IMR-90 (cell line): ENCODE measurements around the gene ATP4B. TPM values are rescaled to one million over a fixed set of nuclear protein-coding genes. Genes with fewer than 3 reads are reported as not detected.

Source experiments
- ATAC-seq: fragments of 200-7000 bp; cut with Tn5 transposase; 2 replicates; pipeline ENCODE4 v1.9.1; 2020; ENCODE audit warnings: low read depth, mild to moderate bottlenecking, moderate library complexity
- BruUV-seq: library from RNA; stranded (reverse); fragments of 400-500 nt; replicated peaks from 2 replicates; lab custom pipeline; 2021; lab: Mats Ljungman, UMichigan
- CTCF ChIA-PET: fragments of 300-600 bp; formaldehyde crosslinking; extraction: SDS; loops from one replicate; lab custom pipeline; 2021; ENCODE audit warnings: antibody characterized with exemption; lab: Yijun Ruan, JAX
- POLR2A ChIA-PET: fragments of 300-600 bp; sonication (Branson Sonifier 250); formaldehyde crosslinking; loops from one replicate; lab custom pipeline; 2022; ENCODE audit warnings: antibody characterized with exemption; ENCODE audit not compliant: unreplicated experiment; lab: Charles Lee
- DNase-seq: peaks from one replicate; pipeline ENCODE4 v3.0.0; 2013
- H2AFZ ChIP-seq: replicated peaks from 2 replicates; pipeline ENCODE3; 2013; ENCODE audit warnings: low read length, mild to moderate bottlenecking; ENCODE audit not compliant: poor library complexity
- H2AK5ac ChIP-seq: 2 replicates; pipeline ENCODE4 v1.6.1; 2013; ENCODE audit warnings: low read depth, low read length, inconsistent platforms
- H2AK9ac ChIP-seq: replicated peaks from 2 replicates; pipeline ENCODE3; 2013; ENCODE audit warnings: mild to moderate bottlenecking, low read depth, low read length, moderate library complexity; ENCODE audit not compliant: poor library complexity
- H2BK120ac ChIP-seq: 2 replicates; pipeline ENCODE4 v1.6.1; 2013; ENCODE audit warnings: low read depth, low read length, inconsistent platforms
- H2BK15ac ChIP-seq: 3 replicates; pipeline ENCODE4 v1.6.1; 2013; ENCODE audit warnings: low read depth, low read length, inconsistent platforms
- H2BK20ac ChIP-seq: 2 replicates; pipeline ENCODE4 v1.6.1; 2013; ENCODE audit warnings: low read depth, mild to moderate bottlenecking, inconsistent platforms, low read length, moderate library complexity
- H2BK5ac ChIP-seq: 2 replicates; pipeline ENCODE4 v1.6.1; 2013; ENCODE audit warnings: mild to moderate bottlenecking, low read depth, low read length, inconsistent platforms; ENCODE audit not compliant: poor library complexity, severe bottlenecking
- H3K14ac ChIP-seq: replicated peaks from 2 replicates; pipeline ENCODE4 v1.6.1; 2013; ENCODE audit warnings: low read depth, low read length, inconsistent platforms
- H3K18ac ChIP-seq: 2 replicates; pipeline ENCODE4 v1.6.1; 2013; ENCODE audit warnings: low read depth, low read length, control low read depth
- H3K23ac ChIP-seq: 2 replicates; pipeline ENCODE4 v1.6.1; 2013; ENCODE audit warnings: low read depth, low read length, inconsistent platforms
- H3K27ac ChIP-seq: 2 replicates; pipeline ENCODE4 v1.5.1; 2013; ENCODE audit warnings: mild to moderate bottlenecking, control low read depth, low read length; ENCODE audit not compliant: insufficient read depth
- H3K27me3 ChIP-seq: 2 replicates; pipeline ENCODE4 v1.6.1; 2013; ENCODE audit warnings: low read length; ENCODE audit not compliant: control insufficient read depth, insufficient read depth
- H3K36me3 ChIP-seq: 2 replicates; pipeline ENCODE4 v1.6.1; 2013; ENCODE audit warnings: low read length, mixed read lengths; ENCODE audit not compliant: control insufficient read depth, insufficient read depth
- H3K4ac ChIP-seq: 2 replicates; pipeline ENCODE4 v1.6.1; 2013; ENCODE audit warnings: low read depth, low read length, inconsistent platforms
- H3K4me1 ChIP-seq: 2 replicates; pipeline ENCODE4 v1.6.1; 2013; ENCODE audit warnings: low read length, mixed read lengths; ENCODE audit not compliant: control insufficient read depth, insufficient read depth
- H3K4me2 ChIP-seq: 2 replicates; pipeline ENCODE4 v1.6.1; 2013; ENCODE audit warnings: low read depth, mild to moderate bottlenecking, control low read depth, low read length, moderate library complexity
- H3K4me3 ChIP-seq: 2 replicates; pipeline ENCODE4 v1.5.1; 2013; ENCODE audit warnings: low read depth, mild to moderate bottlenecking, control low read depth, low read length, moderate library complexity; ENCODE audit not compliant: insufficient read depth
- H3K56ac ChIP-seq: 2 replicates; pipeline ENCODE4 v1.6.1; 2013; ENCODE audit warnings: low read length, inconsistent platforms; ENCODE audit not compliant: insufficient read depth; ENCODE audit errors: extremely low read depth
- H3K79me1 ChIP-seq, 2 experiments: 2 replicates each; pipeline ENCODE4 v1.6.1; 2013; ENCODE audit warnings: low read length in 2 of 2, inconsistent platforms in 1 of 2, low read depth in 1 of 2
- H3K9ac ChIP-seq: 2 replicates; pipeline ENCODE4 v1.6.1; 2013; ENCODE audit warnings: low read depth, low read length, control low read depth
- H3K9me1 ChIP-seq: 2 replicates; pipeline ENCODE4 v1.6.1; 2013; ENCODE audit warnings: low read length, inconsistent platforms; ENCODE audit not compliant: insufficient read depth
- H3K9me3 ChIP-seq: 2 replicates; pipeline ENCODE4 v1.6.1; 2013; ENCODE audit warnings: low read length; ENCODE audit not compliant: control insufficient read depth, insufficient read depth
- H4K20me1 ChIP-seq: 2 replicates; pipeline ENCODE4 v1.6.1; 2013; ENCODE audit warnings: low read length, inconsistent platforms; ENCODE audit not compliant: insufficient read depth
- H4K5ac ChIP-seq: 2 replicates; pipeline ENCODE4 v1.6.1; 2013; ENCODE audit warnings: mild to moderate bottlenecking, low read depth, low read length, control low read depth
- H4K8ac ChIP-seq, 2 experiments: 2 replicates each; pipeline ENCODE4 v1.6.1; 2013; ENCODE audit warnings: low read depth in 2 of 2, low read length in 2 of 2, control low read depth in 1 of 2, inconsistent platforms in 1 of 2
- H4K91ac ChIP-seq: 2 replicates; pipeline ENCODE4 v1.6.1; 2013; ENCODE audit warnings: low read depth, low read length, inconsistent platforms; ENCODE audit not compliant: insufficient read depth
- BHLHE40 ChIP-seq: fragments of 150-350 bp; IDR thresholded peaks from 2 replicates; pipeline ENCODE4 v1.6.1; 2016; ENCODE audit warnings: mild to moderate bottlenecking, low read depth, low read length
- CEBPB ChIP-seq: IDR thresholded peaks from 2 replicates; pipeline ENCODE4 v1.6.1; 2012; ENCODE audit warnings: low read depth, low read length, improper control_type of control experiment
- CHD1 ChIP-seq: IDR thresholded peaks from 2 replicates; pipeline ENCODE4 v1.6.1; 2012; ENCODE audit warnings: low read depth, low read length, improper control_type of control experiment
- CTCF ChIP-seq: conservative IDR thresholded peaks from 2 replicates; pipeline ENCODE4 v1.5.1; 2012; ENCODE audit warnings: mild to moderate bottlenecking, low read depth, low read length, improper control_type of control experiment
- ELK1 ChIP-seq: fragments of 150-350 bp; IDR thresholded peaks from 2 replicates; pipeline ENCODE4 v1.6.1; 2016; ENCODE audit warnings: low read depth, mild to moderate bottlenecking, low read length, moderate library complexity, borderline replicate concordance
- MAFK ChIP-seq: IDR thresholded peaks from 2 replicates; pipeline ENCODE4 v1.6.1; 2012; ENCODE audit warnings: low read depth, low read length, improper control_type of control experiment
- MXI1 ChIP-seq: IDR thresholded peaks from 2 replicates; pipeline ENCODE4 v1.6.1; 2012; ENCODE audit warnings: low read depth, mild to moderate bottlenecking, low read length, moderate library complexity, borderline replicate concordance
- NFE2L2 ChIP-seq: fragments of 150-350 bp; IDR thresholded peaks from 2 replicates; pipeline ENCODE4 v1.6.1; 2016; ENCODE audit warnings: low read depth, mild to moderate bottlenecking, low read length
- POLR2A ChIP-seq: IDR thresholded peaks from 2 replicates; pipeline ENCODE4 v1.6.1; 2012; ENCODE audit warnings: mild to moderate bottlenecking, low read depth, low read length
- RCOR1 ChIP-seq: IDR thresholded peaks from 2 replicates; pipeline ENCODE4 v1.6.1; 2012; ENCODE audit warnings: mild to moderate bottlenecking, low read length, improper control_type of control experiment; ENCODE audit not compliant: insufficient replicate concordance
- SMC3 ChIP-seq: fragments of 150-350 bp; IDR thresholded peaks from 2 replicates; pipeline ENCODE4 v1.6.1; 2016; ENCODE audit warnings: low read depth, mild to moderate bottlenecking, antibody characterized with exemption, low read length, moderate library complexity
- USF2 ChIP-seq: fragments of 150-350 bp; IDR thresholded peaks from 2 replicates; pipeline ENCODE4 v1.6.1; 2017; ENCODE audit warnings: mild to moderate bottlenecking, antibody characterized with exemption, low read length, low read depth
- WGBS, 2 experiments: methylation state at CpG; one replicate each; pipeline versions ENCODE4 v1.1.5 to v1.1.7; 2013; ENCODE audit warnings: missing lambda C conversion rate in 2 of 2; ENCODE audit not compliant: insufficient read length in 1 of 2; ENCODE audit errors: extremely low coverage in 2 of 2; 5-methylcytosine and 5-hydroxymethylcytosine counted together
- dilution Hi-C: fragments of 300-500 bp; cut with HindIII; formaldehyde crosslinking; loops from one replicate; pipeline ENCODE4 v1.14.3; 2018; ENCODE audit warnings: low sequenced_read_pairs; ENCODE audit not compliant: unreplicated experiment
- in situ Hi-C: fragments of 300-500 bp; cut with MboI; formaldehyde crosslinking; loops from 3 replicates; pipeline ENCODE4 v1.14.3; 2019; ENCODE audit warnings: low sequenced_read_pairs, inconsistent platforms, mixed read lengths
- intact Hi-C: fragments of 100-400 bp; cut with micrococcal nuclease; formaldehyde crosslinking; loops from 2 replicates; pipeline ENCODE4 v1.10.0; 2022
- polyA plus RNA-seq, 3 experiments: library from polyadenylated mRNA; depleted of rRNA; stranded (reverse); fragments of >200 nt; gene quantifications; 2 replicates each; pipeline ENCODE4 v1.2.3, GENCODE V29; 2012; ENCODE audit warnings: low replicate concordance in 1 of 3
- total RNA-seq: library from RNA; depleted of rRNA; stranded (reverse); fragments of >200 nt; gene quantifications from 2 replicates; pipeline ENCODE4 v1.2.3, GENCODE V29; 2012

ATP4B gene
- total and polyA plus RNA-seq, 2 of the 4 experiments (the other 2 are of a cell fraction) = not detected

- no peak overlapping the region for H4K5ac ChIP-seq
- no peak overlapping the region for H2BK120ac ChIP-seq
- H2BK20ac ChIP-seq = no peak overlapping the region
- H3K9ac ChIP-seq = no peak overlapping the region
- no peak overlapping the region for H3K56ac ChIP-seq
- intact Hi-C loops = no loop called here
- H3K36me3 ChIP-seq = peaks cover 16% of the 10 kb centered on the region
- H3K27me3 ChIP-seq = no peaks in the 10 kb centered on the region
- H3K9me1 ChIP-seq = peaks cover 21% of the 10 kb centered on the region
- H2AK9ac ChIP-seq = no peak overlapping the region
- BruUV-seq = no TSS peak
- no CpG with 5 or more reads among the region's 7 CpGs for WGBS, 2 experiments
- no peak overlapping the region for H3K23ac ChIP-seq
- in situ Hi-C loops = no loop called here
- H2BK15ac ChIP-seq = no peak overlapping the region
- no peak overlapping the region for H3K14ac ChIP-seq
- H4K20me1 ChIP-seq = peaks cover 64% of the 10 kb centered on the region
- ATAC-seq (no peak), DNase-seq (no peak)
- H3K27ac ChIP-seq = no peak overlapping the region
- no peak overlapping the region for H2BK5ac ChIP-seq
- H4K91ac ChIP-seq = no peak overlapping the region
- H3K9me3 ChIP-seq = no peaks in the 10 kb centered on the region
- no peak overlapping the region for H3K4me2 ChIP-seq
- no peak overlapping the region for H2AFZ ChIP-seq
- no peak overlapping the region for H3K4me3 ChIP-seq
- H3K4ac ChIP-seq = no peak overlapping the region
- CTCF ChIA-PET = no interaction called here
- peaks cover 28 to 66% of the 10 kb centered on the region in 2 experiments for H3K79me1 ChIP-seq
- dilution Hi-C loops = no loop called here
- no peak overlapping the region for H4K8ac ChIP-seq
- H3K4me1 ChIP-seq = peaks cover 13% of the 10 kb centered on the region
- H2AK5ac ChIP-seq = no peak overlapping the region
- POLR2A ChIA-PET = no interaction called here
- no peak overlapping the region for H3K18ac ChIP-seq
- no peak for TF ChIP-seq CHD1
- no peak for TF ChIP-seq POLR2A
- no peak for TF ChIP-seq MAFK
- no peak for TF ChIP-seq BHLHE40
- TF ChIP-seq CTCF = no peak
- no peak for TF ChIP-seq MXI1
- no peak for TF ChIP-seq ELK1
- TF ChIP-seq RCOR1 = no peak
- TF ChIP-seq CEBPB = no peak
- TF ChIP-seq USF2 = no peak
- no peak for TF ChIP-seq SMC3
- TF ChIP-seq NFE2L2 = no peak
These were observed 39.5 kb downstream of the ATP4B start for GRCh38 chr13:113618455-113618854.
